K562 (cell line): ENCODE measurements around the gene PHF5A. TPM values are rescaled to one million over a fixed set of nuclear protein-coding genes. Genes with fewer than 3 reads are reported as not detected.
A peak's percentile ranks its signal among the peaks of the same experiment; 100 is the strongest.

ENCODE experiments used
- ATAC-seq: fragments of 200-7000 bp; cut with Tn5 transposase; 3 replicates; pipeline ENCODE4 v1.9.1; 2020; ENCODE audit warnings: moderate library complexity
- BruUV-seq: library from RNA; stranded (reverse); fragments of 400-500 nt; replicated peaks from 2 replicates; lab custom pipeline; 2021; lab: Mats Ljungman, UMichigan
- CTCF ChIA-PET: fragments of 300-600 bp; formaldehyde crosslinking; extraction: SDS; loops from one replicate; lab custom pipeline; 2021; ENCODE audit warnings: low intra/inter-chr PET ratio; lab: Yijun Ruan, JAX
- POLR2A ChIA-PET: fragments of 300-600, 350-650 bp; sonication (Branson Sonifier 250); formaldehyde crosslinking; extraction: SDS; loops from one replicate; lab custom pipeline; 2021; ENCODE audit warnings: antibody characterized with exemption, inconsistent platforms; lab: Yijun Ruan, JAX
- DNase-seq, 4 experiments: peaks; one replicate each; pipeline versions ENCODE4 v3.0.0 to v3.0.0-alpha.2; 2011 to 2018; ENCODE audit warnings: low spot score in 3 of 4, mixed read lengths in 3 of 4; ENCODE audit errors: extremely low read depth in 1 of 4
- FAIRE-seq: peaks from 2 replicates; lab custom pipeline; 2011; peaks lifted over from hg19 to GRCh38; lab: Jason Lieb, UNC
- H2AFZ ChIP-seq: 2 replicates; pipeline ENCODE4 v1.6.0; 2011; ENCODE audit warnings: low read depth, low read length, control low read depth, inconsistent platforms
- H3K27ac ChIP-seq: fragments of 200-600 bp; 3 replicates; pipeline ENCODE4 v1.8.0; 2011; ENCODE audit warnings: low read depth, mild to moderate bottlenecking, control low read depth, inconsistent platforms, low read length, moderate library complexity, mixed read lengths; ENCODE audit errors: extremely low read depth
- H3K27me3 ChIP-seq, 2 experiments: fragments of 300-600 bp in 1 of 2; 2 replicates in 1 of 2; 3 replicates in 1 of 2; pipeline versions ENCODE4 v1.6.0 to v1.8.0; 2011; ENCODE audit warnings: inconsistent platforms in 2 of 2, low read length in 2 of 2, mild to moderate bottlenecking in 1 of 2, mixed read lengths in 1 of 2, moderate library complexity in 1 of 2; ENCODE audit not compliant: control insufficient read depth in 2 of 2, insufficient read depth in 2 of 2
- H3K36me3 ChIP-seq: fragments of 300-600 bp; 3 replicates; pipeline ENCODE4 v1.8.0; 2011; ENCODE audit warnings: mild to moderate bottlenecking, low read length, inconsistent platforms; ENCODE audit not compliant: control insufficient read depth, insufficient read depth
- H3K4me1 ChIP-seq, 2 experiments: fragments of 200-600 bp in 1 of 2; replicated peaks in 1 of 2; 2 replicates in 1 of 2; 3 replicates in 1 of 2; pipeline versions ENCODE4 v1.5.1 to v1.8.0; 2011; ENCODE audit warnings: inconsistent platforms in 2 of 2, low read length in 2 of 2, mild to moderate bottlenecking in 1 of 2, mixed read lengths in 1 of 2, moderate library complexity in 1 of 2; ENCODE audit not compliant: control insufficient read depth in 2 of 2, insufficient read depth in 2 of 2
- H3K4me2 ChIP-seq: 2 replicates; pipeline ENCODE4 v1.6.1; 2011; ENCODE audit warnings: low read length, control low read depth, inconsistent platforms, mixed read lengths; ENCODE audit not compliant: insufficient read depth
- H3K4me3 ChIP-seq: fragments of 200-600 bp; sonication (generic), shearing (Covaris generic); 2 replicates; pipeline ENCODE4 v1.5.1; 2016; ENCODE audit warnings: control low read depth, inconsistent platforms
- H3K79me2 ChIP-seq: fragments of 200-600 bp; 3 replicates; pipeline ENCODE4 v1.8.0; 2011; ENCODE audit warnings: low read length, inconsistent platforms; ENCODE audit not compliant: control insufficient read depth, insufficient read depth
- H3K9ac ChIP-seq, 2 experiments: 2 replicates each; pipeline versions ENCODE4 v1.6.0 to v1.6.1; 2011; ENCODE audit warnings: low read depth in 2 of 2, low read length in 2 of 2, control low read depth in 1 of 2, inconsistent platforms in 1 of 2, mild to moderate bottlenecking in 1 of 2, mixed read lengths in 1 of 2; ENCODE audit not compliant: insufficient read depth in 1 of 2
- H3K9me1 ChIP-seq: one replicate; pipeline ENCODE4 v1.6.0; 2011; ENCODE audit warnings: inconsistent platforms, mild to moderate bottlenecking, low read length, moderate library complexity; ENCODE audit not compliant: control insufficient read depth, insufficient read depth
- H3K9me3 ChIP-seq: replicated peaks from 2 replicates; pipeline ENCODE4 v1.5.1; 2011; ENCODE audit warnings: low read depth, low read length, inconsistent platforms; ENCODE audit not compliant: control insufficient read depth, insufficient read depth
- H4K20me1 ChIP-seq: replicated peaks from 2 replicates; pipeline ENCODE4 v1.6.1; 2011; ENCODE audit warnings: low read length, inconsistent platforms, mixed read lengths; ENCODE audit not compliant: control insufficient read depth, insufficient read depth
- BDP1 ChIP-seq: IDR thresholded peaks from 3 replicates; pipeline ENCODE4 v1.6.1; 2011; ENCODE audit not compliant: insufficient read length, insufficient read depth
- CSDE1 ChIP-seq, 2 experiments: fragments of 450-650 bp; IDR thresholded peaks; 2 replicates each; pipeline ENCODE4 v1.6.1; 2016; ENCODE audit warnings: mild to moderate bottlenecking in 1 of 2
- CXXC5 ChIP-seq: fragments of 250-450 bp; sonication (Bioruptor Pico); IDR thresholded peaks from 2 replicates; pipeline ENCODE4 v1.8.0; 2022; ENCODE audit warnings: inconsistent platforms, mild to moderate bottlenecking, moderate library complexity
- ELF2 ChIP-seq: fragments of 250-450 bp; sonication (Bioruptor Pico); IDR thresholded peaks from 2 replicates; pipeline ENCODE4 v1.5.0; 2021; ENCODE audit warnings: mild to moderate bottlenecking
- ESRRB ChIP-seq: fragments of 250-450 bp; sonication (Bioruptor Pico); IDR thresholded peaks from 2 replicates; pipeline ENCODE4 v1.5.0; 2020; ENCODE audit warnings: mild to moderate bottlenecking, moderate library complexity, borderline replicate concordance
- FOXK1 ChIP-seq: sonication (generic); formaldehyde crosslinking; IDR thresholded peaks from 2 replicates; pipeline ENCODE4 v1.8.0; 2022; ENCODE audit warnings: missing genetic modification reagents, mild to moderate bottlenecking, borderline replicate concordance
- FOXM1 ChIP-seq, 2 experiments: fragments of 450-650 bp in 1 of 2; sonication (generic) in 1 of 2; formaldehyde crosslinking in 1 of 2; IDR thresholded peaks; 2 replicates each; pipeline versions ENCODE4 v1.6.1 to v1.9.0; 2017 to 2022; ENCODE audit warnings: low read depth in 2 of 2, mild to moderate bottlenecking in 2 of 2, missing genetic modification reagents in 1 of 2, moderate library complexity in 1 of 2
- GTF2A2 ChIP-seq: IDR thresholded peaks from 2 replicates; pipeline ENCODE4 v1.6.1; 2016; ENCODE audit warnings: mild to moderate bottlenecking, missing genetic modification characterization, missing compliant biosample characterization
- HNRNPLL ChIP-seq: fragments of 200-400 bp; formaldehyde crosslinking; IDR thresholded peaks from 2 replicates; pipeline ENCODE4 v1.6.1; 2017; ENCODE audit warnings: low read length, low read depth, mild to moderate bottlenecking; ENCODE audit not compliant: poor library complexity, severe bottlenecking
- ILF3 ChIP-seq: fragments of 450-650 bp; IDR thresholded peaks from 2 replicates; pipeline ENCODE4 v1.6.1; 2018; ENCODE audit warnings: antibody characterized with exemption, mild to moderate bottlenecking, moderate library complexity, borderline replicate concordance
- KLF6 ChIP-seq: fragments of 250-450 bp; sonication (Bioruptor Pico); IDR thresholded peaks from 2 replicates; pipeline ENCODE4 v1.4.0; 2020; ENCODE audit warnings: mild to moderate bottlenecking, moderate library complexity, borderline replicate concordance
- MTA1 ChIP-seq: fragments of 450-650 bp; IDR thresholded peaks from 2 replicates; pipeline ENCODE4 v1.6.1; 2017; ENCODE audit warnings: borderline replicate concordance
- PHF8 ChIP-seq: fragments of 200-600 bp; sonication (generic); IDR thresholded peaks from 2 replicates; pipeline ENCODE4 v1.6.1; 2012; ENCODE audit warnings: mixed run types, mild to moderate bottlenecking, inconsistent platforms, low read length, moderate library complexity, borderline replicate concordance
- RREB1 ChIP-seq: fragments of 250-450 bp; sonication (Bioruptor Pico); IDR thresholded peaks from 2 replicates; pipeline ENCODE4 v1.4.0; 2020
- ZBTB1 ChIP-seq: sonication (generic); formaldehyde crosslinking; IDR thresholded peaks from 2 replicates; pipeline ENCODE4 v1.8.1; 2023; ENCODE audit warnings: missing genetic modification reagents, low read depth, mild to moderate bottlenecking, borderline replicate concordance
- ZNF146 ChIP-seq: IDR thresholded peaks from one replicate; pipeline ENCODE4 v1.6.1; 2018; ENCODE audit warnings: missing compliant biosample characterization; ENCODE audit not compliant: unreplicated experiment
- WGBS: fragments of 100-300 bp; shearing (Covaris generic); methylation state at CpG from one replicate; pipeline ENCODE4 v1.1.6; 2016; ENCODE audit warnings: low coverage, mixed read lengths; ENCODE audit not compliant: insufficient coverage; ENCODE audit errors: missing lambda C conversion rate; 5-methylcytosine and 5-hydroxymethylcytosine counted together
- in situ Hi-C: fragments of 300-500 bp; cut with MboI; formaldehyde crosslinking; loops from 4 replicates; pipeline ENCODE4 v1.15.0; 2018; ENCODE audit warnings: inconsistent platforms, mixed read lengths
- intact Hi-C: fragments of 100-400 bp; cut with micrococcal nuclease; formaldehyde crosslinking; loops from 2 replicates; pipeline ENCODE4 v1.14.2; 2022
- polyA plus RNA-seq, 8 experiments: library from polyadenylated mRNA; depleted of rRNA in 4 of 8; stranded (reverse) in 5 of 8; unstranded in 3 of 8; fragments of >200 nt; fragmentation: Nextera tagmentation in 2 of 8; fragmentation: Illumina TruSeq in 1 of 8; extraction: Ambion mirVana in 2 of 8; extraction: Trizol in 1 of 8; gene quantifications; 2 replicates each; pipeline versions ENCODE4 v1.2.1 to v1.2.3, GENCODE V29; 2011 to 2014; ENCODE audit warnings: inconsistent platforms in 1 of 8, missing spikeins in 1 of 8
- total RNA-seq, 7 experiments: library from RNA; depleted of rRNA in 6 of 7; stranded (reverse); fragments of >200 nt in 6 of 7; fragmentation: Illumina TruSeq in 2 of 7; extraction: Trizol in 2 of 7; gene quantifications; 2 replicates each; pipeline versions ENCODE4 v1.2.1 to v1.2.3, GENCODE V29; 2011 to 2021; ENCODE audit warnings: low replicate concordance in 1 of 7

The PHF5A gene
- total and polyA plus RNA-seq, 9 of the 15 experiments (the other 6 are each of a cell fraction or from before 2014, with no cell fraction given) = 14.2 to 144 (median 101) TPM

- in situ Hi-C loops = no loop called here
- Histone ChIP-seq H3K4me1 (peaks cover 0 to 9% of the 10 kb centered on the region in 2 experiments; a peak in 2 of 5 replicates), H3K9me3 (no peaks in the 10 kb centered on the region), H3K4me3 (peak overlapping the region; percentile 89), H2AFZ (peak overlapping the region; percentile 99; the same call in 1 of the 2 replicates), H3K79me2 (peaks cover 89% of the 10 kb centered on the region), H3K9ac (peak overlapping the region; percentile 96), H4K20me1 (0 out of 2 replicates have a peak, but pooled peaks cover 4% of the 10 kb centered on the region), H3K27ac (peak overlapping the region; percentile 97), H3K36me3 (peaks cover 73% of the 10 kb centered on the region), H3K27me3 (no peaks in the 10 kb centered on the region), H3K4me2 (peak overlapping the region; percentile 88), H3K9me1 (peaks cover 3% of the 10 kb centered on the region)
- BruUV-seq = TSS peak; percentile 67
- CTCF ChIA-PET = no interaction called here
- intact Hi-C loops = loop anchor here (2.0 to 10.0 kb wide), 3 partner anchors 21 to 185 kb away; partner anchors contain the start of gene RANGAP1
- FAIRE-seq (peak; percentile 44), ATAC-seq (peak; percentile 62), DNase-seq (peak in 2 of 4 experiments; percentile 46 to 71)
- WGBS = under 1% methylated on average over 29 of the region's 30 CpGs
- POLR2A ChIA-PET = interaction anchor here (0.6 to 4.7 kb wide), 12 partner anchors 8 to 152 kb away, joined by 3 to 36 read pairs (median 6); partner anchors contain the start of genes DESI1, TEF, TOB2 and XRCC6
- TF ChIP-seq FOXM1 (IDR thresholded peaks at IDR 0.05; ENCODE audit: low read depth) (no peak), FOXM1 (CRISPR knock-in tag; IDR thresholded peaks at IDR 0.05; ENCODE audit: low read depth) (no peak), GTF2A2 (tag) (no peak; the same call in 1 of the 2 replicates), MTA1 (0 out of 2 replicates have a peak, but pooled peaks have one; percentile 4), KLF6 (CRISPR knock-in tag) (no peak), FOXK1 (no peak), ELF2 (CRISPR knock-in tag) (no peak), CSDE1 (IDR thresholded peaks at IDR 0.05) (no peak), HNRNPLL (no peak), ILF3 (no peak), ZNF146 (CRISPR knock-in tag) (no peak), BDP1 (no peak), ZBTB1 (CRISPR knock-in tag) (no peak), RREB1 (no peak), PHF8 (peak; percentile 56; the same call in 1 of the 2 replicates), CXXC5 (CRISPR knock-in tag) (no peak), ESRRB (CRISPR knock-in tag) (no peak)
Observed at GRCh38 chr22:41469218-41469851, 843 bp upstream of the PHF5A start.
